ENCODE data around the gene METTL13.
A peak's percentile ranks its signal among the peaks of the same experiment; 100 is the strongest.
"Not testable (repeated sequence)": the region's sequence is repeated elsewhere in the genome, so short reads cannot be mapped to it uniquely, and the experiment has no call there.

Gene METTL13

GRCh38 chr1:171763764-171764163 lies 17.7 kb upstream of the METTL13 start:
- DNase-seq (ENCODE audit: insufficient read length, low spot score), result no peak
- FAIRE-seq, result no peak

DNA sequence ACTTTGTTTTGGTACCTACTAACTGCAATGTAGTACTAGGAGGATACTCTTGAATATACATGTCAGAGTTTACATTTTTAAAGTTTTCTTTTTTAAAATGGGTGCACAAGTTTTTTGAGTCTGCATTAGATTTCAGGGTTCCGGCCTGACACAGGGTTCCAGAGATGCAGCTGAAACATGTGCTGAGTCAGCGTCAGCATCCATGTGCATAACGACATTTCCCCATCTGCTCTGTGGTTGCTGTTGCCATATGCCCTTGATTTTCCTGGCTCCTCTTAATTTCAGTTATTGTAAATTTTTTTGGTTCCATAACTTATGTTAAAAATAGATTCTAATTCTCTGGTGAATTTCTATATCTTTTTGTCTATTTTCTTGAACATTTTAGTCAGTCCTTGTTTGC lies 12.3 kb upstream of the METTL13 start:
- no peak for FAIRE-seq

GRCh38 chr1:171769754-171770153 lies 11.7 kb upstream of the METTL13 start:
- DNase-seq (ENCODE audit: insufficient read length, low spot score), result no peak
- FAIRE-seq, result no peak

More for the DNA sequence above, 12.3 kb upstream of the METTL13 start:
- no peak for DNase-seq (ENCODE audit: insufficient read length, low spot score)

GRCh38 chr1:171772312-171772711 lies 9.1 kb upstream of the METTL13 start:
- DNase-seq (ENCODE audit: insufficient read length, low spot score) (no peak), FAIRE-seq (no peak)

GRCh38 chr1:171780583-171781175 lies 781 bp upstream of the METTL13 start:
- no peak for DNase-seq (ENCODE audit: insufficient read length, low spot score)
- FAIRE-seq, result no peak

DNA sequence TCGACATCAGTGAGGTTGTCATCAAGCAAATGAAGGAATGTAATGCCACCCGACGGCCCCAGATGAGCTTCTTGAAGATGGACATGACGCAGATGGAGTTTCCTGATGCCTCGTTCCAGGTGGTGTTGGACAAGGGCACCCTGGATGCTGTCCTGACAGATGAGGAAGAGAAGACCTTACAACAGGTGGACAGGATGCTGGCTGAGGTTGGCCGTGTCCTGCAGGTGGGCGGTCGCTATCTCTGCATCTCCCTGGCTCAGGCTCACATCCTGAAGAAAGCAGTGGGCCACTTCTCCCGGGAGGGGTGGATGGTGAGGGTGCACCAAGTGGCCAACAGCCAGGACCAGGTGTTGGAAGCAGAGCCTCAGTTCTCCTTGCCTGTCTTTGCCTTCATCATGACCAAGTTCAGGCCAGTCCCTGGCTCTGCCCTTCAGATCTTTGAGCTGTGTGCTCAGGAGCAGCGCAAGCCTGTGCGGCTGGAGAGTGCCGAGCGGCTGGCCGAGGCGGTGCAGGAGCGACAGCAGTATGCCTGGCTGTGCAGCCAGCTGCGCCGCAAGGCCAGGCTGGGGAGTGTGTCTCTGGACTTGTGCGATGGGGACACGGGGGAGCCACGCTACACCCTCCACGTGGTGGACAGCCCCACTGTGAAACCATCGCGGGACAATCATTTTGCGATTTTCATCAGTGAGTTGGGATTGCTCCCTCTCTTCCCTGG lies 2.5 kb downstream of the METTL13 start:
- FAIRE-seq, result no peak

DNA sequence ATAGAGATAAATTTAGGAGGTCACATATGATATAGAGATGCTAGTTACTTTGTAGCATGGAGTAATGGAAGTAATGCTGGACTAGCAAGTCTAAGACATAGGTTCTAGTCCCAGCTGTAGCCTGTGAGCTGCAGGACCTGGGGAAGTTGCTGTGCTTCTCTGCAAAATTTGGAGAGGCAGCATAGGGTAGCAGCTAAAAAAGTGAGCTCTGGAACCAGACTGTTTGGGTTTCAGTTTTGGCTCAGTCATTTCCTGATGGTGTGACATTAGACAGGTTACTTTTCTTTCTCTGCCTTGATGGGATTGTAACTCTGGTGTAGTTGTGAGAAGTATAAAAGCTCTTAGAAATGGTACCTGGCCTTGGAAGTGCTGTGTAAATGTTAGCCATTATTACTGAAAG lies 3.3 kb downstream of the METTL13 start:
- no peak for DNase-seq (ENCODE audit: insufficient read length, low spot score)
- FAIRE-seq, result no peak

More for the DNA sequence above, 2.5 kb downstream of the METTL13 start:
- no peak for DNase-seq (ENCODE audit: insufficient read length, low spot score)

DNA sequence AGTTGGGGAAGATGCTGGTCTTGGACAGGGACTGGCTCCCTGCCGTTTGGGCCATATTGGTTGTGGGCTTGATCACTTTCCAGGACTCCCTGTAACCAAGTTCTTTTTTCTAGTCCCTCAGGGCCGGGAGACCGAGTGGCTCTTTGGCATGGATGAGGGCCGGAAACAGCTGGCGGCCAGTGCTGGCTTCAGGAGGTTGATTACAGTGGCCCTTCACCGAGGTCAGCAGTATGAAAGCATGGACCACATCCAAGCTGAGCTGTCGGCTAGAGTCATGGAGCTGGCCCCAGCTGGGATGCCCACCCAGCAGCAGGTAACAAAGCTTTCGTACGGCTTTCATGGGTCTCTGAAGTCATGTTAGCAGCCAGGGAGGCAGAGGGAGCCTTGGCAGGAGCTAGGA lies 4.3 kb downstream of the METTL13 start:
- DNase-seq (ENCODE audit: insufficient read length, low spot score) (no peak), FAIRE-seq (no peak)

GRCh38 chr1:171786534-171786933 lies 5.1 kb downstream of the METTL13 start:
- DNase-seq (ENCODE audit: insufficient read length, low spot score) (no peak), FAIRE-seq (no peak)

DNA sequence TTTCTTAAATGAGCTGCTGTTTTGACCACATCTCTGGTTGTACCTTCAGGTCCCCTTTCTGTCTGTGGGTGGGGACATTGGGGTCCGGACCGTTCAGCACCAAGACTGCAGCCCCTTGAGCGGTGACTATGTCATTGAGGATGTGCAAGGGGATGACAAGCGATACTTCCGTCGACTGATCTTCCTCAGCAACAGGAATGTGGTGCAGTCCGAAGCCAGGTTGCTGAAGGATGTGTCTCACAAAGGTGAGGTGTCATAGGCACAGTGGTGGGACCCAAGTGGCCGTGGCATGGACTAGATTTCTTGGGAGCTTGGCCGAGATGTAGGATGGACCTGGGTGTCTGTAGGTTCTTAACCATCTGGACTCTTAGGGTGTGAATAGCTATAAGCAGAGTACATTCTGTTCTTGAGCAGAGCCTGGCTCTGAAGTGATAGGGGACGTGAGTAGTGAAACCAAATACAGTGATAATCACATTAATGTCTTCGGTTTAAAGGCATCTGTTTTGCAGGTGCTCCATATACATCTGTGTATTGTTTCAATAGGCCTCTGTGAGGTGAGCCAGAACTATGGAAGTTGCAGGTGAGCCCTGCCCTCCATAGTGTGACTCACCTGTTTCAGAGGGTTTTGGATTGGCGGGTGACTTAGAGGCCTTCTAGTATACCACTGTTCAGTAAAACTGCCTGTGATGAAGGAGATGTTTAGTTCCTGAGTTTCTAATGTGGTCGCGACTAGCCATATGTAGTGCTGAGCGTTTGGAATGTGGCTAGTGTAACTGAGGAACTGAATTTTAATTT lies 6.4 kb downstream of the METTL13 start:
- FAIRE-seq, result no peak
- DNase-seq (ENCODE audit: insufficient read length, low spot score), result no peak

DNA sequence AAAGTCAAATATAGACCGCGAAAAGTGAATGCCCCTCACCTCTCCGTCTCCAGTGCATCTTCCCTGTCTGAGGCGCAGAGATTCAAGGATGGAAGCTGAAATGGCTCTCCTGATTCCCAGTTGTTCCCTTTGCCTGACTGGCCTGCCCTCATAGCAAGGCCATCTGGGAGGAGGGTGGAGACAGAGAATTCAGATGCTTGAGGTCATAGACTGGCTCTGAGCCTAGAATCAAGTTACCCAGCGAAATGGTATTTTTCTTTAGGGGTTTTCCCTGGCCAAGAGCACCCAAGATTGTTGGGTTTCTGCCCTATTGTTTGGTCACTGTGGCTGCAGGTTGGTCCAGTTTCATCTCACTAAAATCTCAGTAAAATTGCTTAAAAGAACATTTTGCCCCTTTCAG lies 7.2 kb downstream of the METTL13 start:
- DNase-seq (ENCODE audit: insufficient read length, low spot score) (no peak), FAIRE-seq (no peak)

GRCh38 chr1:171790318-171790717 lies 8.9 kb downstream of the METTL13 start:
- FAIRE-seq (no peak), DNase-seq (ENCODE audit: insufficient read length, low spot score) (no peak)

DNA sequence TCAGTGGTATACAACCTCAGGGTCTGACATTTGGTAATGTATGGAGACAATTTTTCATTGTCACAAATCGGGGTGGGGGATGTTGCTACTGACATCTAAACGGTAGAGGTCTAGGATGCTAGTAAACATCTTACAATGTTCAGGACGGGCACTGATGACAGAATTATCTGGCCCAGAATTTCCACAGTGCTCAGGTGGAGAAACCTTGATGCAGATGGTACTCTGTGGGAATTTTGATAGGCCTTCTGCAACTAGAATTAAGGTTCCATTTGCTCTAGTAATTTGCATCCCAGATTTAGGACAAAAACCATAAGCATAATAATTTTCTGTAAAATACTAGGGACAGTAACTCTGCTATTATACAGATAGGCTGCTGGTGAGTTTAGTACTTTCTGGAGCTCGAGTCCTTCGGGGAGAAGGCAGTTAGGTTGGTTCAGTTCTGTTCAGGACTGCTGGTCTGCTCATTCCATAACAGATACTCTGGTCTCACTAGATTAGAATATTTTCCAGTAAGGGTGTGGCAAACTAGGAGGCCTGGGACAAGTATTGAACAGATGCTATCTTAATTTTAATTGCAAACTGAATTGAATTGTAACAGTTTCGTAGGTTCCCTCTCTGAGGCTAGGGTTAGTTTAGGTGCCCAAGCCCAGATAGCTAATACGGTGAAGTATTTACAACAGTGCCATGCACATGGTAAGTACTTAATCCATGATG lies 11.4 kb downstream of the METTL13 start:
- FAIRE-seq (no peak), DNase-seq (ENCODE audit: insufficient read length, low spot score) (no peak)

- no peak for DNase-seq (ENCODE audit: insufficient read length, low spot score)
- no peak for FAIRE-seq
Observed at GRCh38 chr1:171793636-171794035, 12.2 kb downstream of the METTL13 start.

DNA sequence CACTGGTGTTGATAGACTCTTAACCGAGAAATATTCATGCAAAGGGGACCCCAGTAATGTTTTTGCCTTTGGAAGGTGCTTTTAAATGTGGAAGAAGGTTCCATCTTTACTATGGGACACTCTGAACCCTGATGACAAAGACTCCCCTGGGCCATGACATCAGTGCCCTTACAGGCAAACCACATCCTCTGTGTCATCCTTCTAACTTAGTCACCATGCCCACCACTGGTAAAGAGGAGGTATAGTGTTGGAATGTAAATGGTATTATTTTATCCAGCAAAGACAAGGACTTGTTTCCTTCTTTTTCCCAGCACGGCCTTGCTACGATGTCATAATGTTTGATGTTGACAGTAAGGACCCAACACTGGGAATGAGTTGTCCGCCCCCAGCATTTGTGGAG lies 12.6 kb downstream of the METTL13 start:
- DNase-seq (ENCODE audit: insufficient read length, low spot score), result peak; percentile 28

GRCh38 chr1:171796592-171796991 lies 15.1 kb downstream of the METTL13 start:
- FAIRE-seq, result no peak
- no peak for DNase-seq (ENCODE audit: insufficient read length, low spot score)

More for the DNA sequence above, 12.6 kb downstream of the METTL13 start:
- FAIRE-seq, result no peak

- FAIRE-seq (no peak), DNase-seq (ENCODE audit: insufficient read length, low spot score) (no peak)
Observed at GRCh38 chr1:171798311-171798710, 16.9 kb downstream of the METTL13 start.

GRCh38 chr1:171798765-171799164 lies 17.3 kb downstream of the METTL13 start:
- no peak for DNase-seq (ENCODE audit: insufficient read length, low spot score)
- FAIRE-seq, result no peak

DNA sequence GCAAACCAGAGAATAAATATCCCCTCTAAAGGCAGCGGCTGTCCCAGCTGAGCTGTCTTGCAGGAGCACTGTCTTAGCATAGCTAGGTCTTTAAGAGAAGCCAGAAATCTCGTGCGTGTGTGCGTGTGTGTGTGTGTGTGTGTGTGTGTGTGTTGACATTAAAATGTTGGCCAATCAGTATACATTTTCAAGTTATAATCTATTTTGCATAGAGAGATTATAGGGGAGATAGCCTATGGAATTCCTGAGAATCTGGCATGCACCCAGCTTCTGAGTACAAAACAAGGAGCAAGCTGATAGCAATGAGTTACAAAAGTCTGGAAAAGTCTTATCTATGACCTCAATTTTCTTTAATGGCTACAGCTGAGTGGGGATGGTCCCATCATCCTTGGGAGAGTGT lies 17.7 kb downstream of the METTL13 start:
- no peak for FAIRE-seq
- DNase-seq (ENCODE audit: insufficient read length, low spot score), result no peak

GRCh38 chr1:171799698-171800097 lies 18.2 kb downstream of the METTL13 start:
- FAIRE-seq; DNase-seq (ENCODE audit: insufficient read length, low spot score): not testable (repeated sequence)

- FAIRE-seq (no peak), DNase-seq (ENCODE audit: insufficient read length, low spot score) (no peak)
Observed at GRCh38 chr1:171800342-171800741, 18.9 kb downstream of the METTL13 start.
